ENCODE results near the gene PAIP1. TPM values are rescaled to one million over a fixed set of nuclear protein-coding genes. Genes with fewer than 3 reads are reported as not detected.

Gene PAIP1
- total RNA-seq, 1 donor from 2014 or later = 213 TPM

DNA sequence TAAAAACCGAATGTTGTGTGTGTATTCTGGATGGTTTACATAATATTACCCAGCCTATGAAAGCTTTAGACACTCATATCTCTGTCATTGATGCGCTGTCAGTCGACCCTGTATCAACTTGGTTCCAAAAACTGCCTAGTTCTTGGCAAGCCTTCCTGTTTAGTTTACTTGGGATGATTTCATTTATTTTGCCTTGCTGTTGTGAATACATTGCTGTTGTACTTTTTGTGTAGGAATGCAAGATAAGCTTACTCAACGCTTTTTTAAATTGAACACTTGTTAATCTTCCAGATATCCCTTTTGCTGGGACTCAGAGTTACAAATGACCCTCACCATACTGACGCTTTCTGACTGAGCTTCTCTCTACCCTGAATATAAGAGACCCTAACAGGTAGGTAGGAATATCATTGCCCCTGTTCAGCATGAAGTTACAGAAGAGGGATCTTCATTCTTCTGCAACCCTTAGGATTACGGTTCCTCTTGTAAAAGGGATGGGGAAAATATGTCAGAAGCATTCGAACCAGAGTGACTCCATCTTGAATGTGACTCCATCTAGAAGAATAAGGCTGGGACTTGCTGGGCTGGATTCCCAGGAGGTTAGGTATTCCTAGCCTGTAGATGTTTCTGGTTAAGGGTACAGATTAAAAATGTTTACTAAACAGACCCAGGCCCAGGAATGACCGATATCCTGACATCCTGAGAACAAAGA, 13.7 kb upstream of the PAIP1 start:
- no peak for TF ChIP-seq EZH2phosphoT487 (IDR thresholded peaks at IDR 0.05)
- TF ChIP-seq, protein P1, sequence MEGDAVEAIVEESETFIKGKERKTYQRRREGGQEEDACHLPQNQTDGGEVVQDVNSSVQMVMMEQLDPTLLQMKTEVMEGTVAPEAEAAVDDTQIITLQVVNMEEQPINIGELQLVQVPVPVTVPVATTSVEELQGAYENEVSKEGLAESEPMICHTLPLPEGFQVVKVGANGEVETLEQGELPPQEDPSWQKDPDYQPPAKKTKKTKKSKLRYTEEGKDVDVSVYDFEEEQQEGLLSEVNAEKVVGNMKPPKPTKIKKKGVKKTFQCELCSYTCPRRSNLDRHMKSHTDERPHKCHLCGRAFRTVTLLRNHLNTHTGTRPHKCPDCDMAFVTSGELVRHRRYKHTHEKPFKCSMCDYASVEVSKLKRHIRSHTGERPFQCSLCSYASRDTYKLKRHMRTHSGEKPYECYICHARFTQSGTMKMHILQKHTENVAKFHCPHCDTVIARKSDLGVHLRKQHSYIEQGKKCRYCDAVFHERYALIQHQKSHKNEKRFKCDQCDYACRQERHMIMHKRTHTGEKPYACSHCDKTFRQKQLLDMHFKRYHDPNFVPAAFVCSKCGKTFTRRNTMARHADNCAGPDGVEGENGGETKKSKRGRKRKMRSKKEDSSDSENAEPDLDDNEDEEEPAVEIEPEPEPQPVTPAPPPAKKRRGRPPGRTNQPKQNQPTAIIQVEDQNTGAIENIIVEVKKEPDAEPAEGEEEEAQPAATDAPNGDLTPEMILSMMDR (IDR thresholded peaks at IDR 0.05) = no peak
- no peak for TF ChIP-seq EZH2 (IDR thresholded peaks at IDR 0.05)
- no peaks in the 10 kb centered on the region for H3K4me1 ChIP-seq
- H3K27ac ChIP-seq = no peak overlapping the region
- no peaks in the 10 kb centered on the region for H3F3A ChIP-seq (ENCODE audit: low read depth)
- H3K27me3 ChIP-seq = no peaks in the 10 kb centered on the region
- H3K4me3 ChIP-seq = no peak overlapping the region
- Mint-ChIP-seq H3K4me1 (no peaks in the 10 kb centered on the region), H3K4me3 (no peak overlapping the region), H3K36me3 (peaks cover 8% of the 10 kb centered on the region), H3K27ac (no peak overlapping the region), H3K27me3 (ENCODE audit: insufficient read depth, low read depth) (peaks cover 2% of the 10 kb centered on the region), H3K9me3 (no peaks in the 10 kb centered on the region)
- no peaks in the 10 kb centered on the region for H4K20me1 ChIP-seq (ENCODE audit: low read depth)
- H3K4me2 ChIP-seq = no peak overlapping the region
- H3K36me3 ChIP-seq = no peaks in the 10 kb centered on the region
- H2AFZ ChIP-seq (replicated peaks) = no peak overlapping the region
- no peaks in the 10 kb centered on the region for H3K79me2 ChIP-seq (ENCODE audit: low read depth)
- no peaks in the 10 kb centered on the region for H3K9me3 ChIP-seq (ENCODE audit: low read depth)
- no peak for DNase-seq (ENCODE audit: low spot score)
- no peak overlapping the region for H3K9ac ChIP-seq

DNA sequence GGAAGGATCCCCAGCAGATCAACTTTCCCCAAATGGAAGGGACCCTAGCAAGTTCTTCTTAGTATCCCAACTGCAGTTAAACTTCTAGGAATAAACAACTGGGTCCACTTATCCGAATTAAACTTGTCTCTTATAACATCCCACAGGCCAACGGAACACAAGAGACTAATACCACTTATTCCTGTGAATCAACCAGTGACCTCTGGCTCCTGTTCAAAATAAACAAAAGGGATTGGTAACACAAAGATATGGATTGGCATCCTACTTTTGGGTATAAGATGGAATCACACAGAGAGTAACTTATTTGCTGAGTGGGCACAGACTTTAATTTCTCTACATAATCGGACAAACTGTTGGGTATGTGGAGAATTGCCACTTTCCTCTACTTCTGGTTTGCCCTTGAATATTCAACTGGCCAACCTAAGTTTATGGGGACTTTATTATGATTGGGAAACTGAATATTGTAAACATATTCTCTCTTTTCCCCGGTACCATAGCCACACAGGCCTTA, 12.4 kb upstream of the PAIP1 start:
- H3K4me1 ChIP-seq = no peaks in the 10 kb centered on the region
- H3K9me3 ChIP-seq (ENCODE audit: low read depth) = no peaks in the 10 kb centered on the region
- H3K79me2 ChIP-seq (ENCODE audit: low read depth) = no peaks in the 10 kb centered on the region
- H3F3A ChIP-seq (ENCODE audit: low read depth) = no peaks in the 10 kb centered on the region
- H3K9ac ChIP-seq = no peak overlapping the region
- Mint-ChIP-seq H3K4me1 (no peaks in the 10 kb centered on the region), H3K27ac (no peak overlapping the region), H3K27me3 (ENCODE audit: insufficient read depth, low read depth) (peaks cover 2% of the 10 kb centered on the region), H3K36me3 (no peaks in the 10 kb centered on the region), H3K4me3 (no peak overlapping the region), H3K9me3 (no peaks in the 10 kb centered on the region)
- no peaks in the 10 kb centered on the region for H3K36me3 ChIP-seq
- H3K4me2 ChIP-seq = no peak overlapping the region
- no peaks in the 10 kb centered on the region for H4K20me1 ChIP-seq (ENCODE audit: low read depth)
- no peak overlapping the region for H2AFZ ChIP-seq (replicated peaks)
- no peak overlapping the region for H3K27ac ChIP-seq
- no peak overlapping the region for H3K4me3 ChIP-seq
- no peaks in the 10 kb centered on the region for H3K27me3 ChIP-seq
- TF ChIP-seq EZH2 (IDR thresholded peaks at IDR 0.05) = no peak
- TF ChIP-seq, protein P1 (IDR thresholded peaks at IDR 0.05) = no peak
- no peak for TF ChIP-seq EZH2phosphoT487 (IDR thresholded peaks at IDR 0.05)
- no peak for DNase-seq (ENCODE audit: low spot score)

DNA sequence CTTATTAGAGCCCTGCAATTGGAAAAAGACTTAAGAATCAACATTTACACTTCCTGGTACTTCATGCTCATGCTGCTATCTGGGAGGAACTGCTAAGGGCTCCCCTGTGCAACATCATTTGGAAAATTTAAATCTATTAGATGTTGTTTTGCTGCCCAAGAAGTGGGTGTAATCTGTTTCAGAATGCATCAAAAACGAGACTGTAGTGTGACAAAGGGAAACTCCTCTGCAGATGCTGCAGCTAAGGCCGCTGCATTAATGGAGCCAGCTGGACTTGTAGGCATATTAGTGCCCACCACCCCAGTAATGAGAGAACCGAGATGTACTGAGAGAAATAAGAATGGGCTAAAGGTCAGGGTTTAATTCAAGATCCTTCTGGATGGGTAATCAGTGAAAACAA, 11.1 kb upstream of the PAIP1 start:
- Histone ChIP-seq H3K27ac (no peak overlapping the region), H4K20me1 (ENCODE audit: low read depth) (no peaks in the 10 kb centered on the region), H3K36me3 (no peaks in the 10 kb centered on the region), H3K79me2 (ENCODE audit: low read depth) (no peaks in the 10 kb centered on the region), H2AFZ (replicated peaks) (no peak overlapping the region), H3F3A (ENCODE audit: low read depth) (no peaks in the 10 kb centered on the region), H3K9me3 (ENCODE audit: low read depth) (no peaks in the 10 kb centered on the region), H3K27me3 (no peaks in the 10 kb centered on the region), H3K4me3 (no peak overlapping the region), H3K4me1 (no peaks in the 10 kb centered on the region), H3K9ac (no peak overlapping the region), H3K4me2 (no peak overlapping the region)
- H3K4me1 Mint-ChIP-seq = no peaks in the 10 kb centered on the region
- H3K36me3 Mint-ChIP-seq = no peaks in the 10 kb centered on the region
- H3K4me3 Mint-ChIP-seq = no peak overlapping the region
- DNase-seq (ENCODE audit: low spot score) = no peak
- H3K27ac Mint-ChIP-seq = no peak overlapping the region
- TF ChIP-seq EZH2 (IDR thresholded peaks at IDR 0.05) (no peak), EZH2phosphoT487 (IDR thresholded peaks at IDR 0.05) (no peak)
- TF ChIP-seq, protein P1 (IDR thresholded peaks at IDR 0.05) = no peak
- no peaks in the 10 kb centered on the region for H3K9me3 Mint-ChIP-seq
- H3K27me3 Mint-ChIP-seq (ENCODE audit: insufficient read depth, low read depth) = peaks cover 2% of the 10 kb centered on the region
